Large intestine (tissue), 3 donors: Measurements from ENCODE around the gene HK3. TPM values are rescaled to one million over a fixed set of nuclear protein-coding genes. Genes with fewer than 3 reads are reported as not detected.
"Not testable (repeated sequence)": the region's sequence is repeated elsewhere in the genome, so short reads cannot be mapped to it uniquely, and the experiment has no call there.

ENCODE experiments used
- DNase-seq, 2 donors: peaks; one replicate each; pipeline versions ENCODE4 v3.0.0 to v3.0.0-alpha.2; 2013
- H3K27ac ChIP-seq: one replicate; pipeline ENCODE4 v1.5.1; 2013; ENCODE audit warnings: low read length
- H3K27me3 ChIP-seq: 2 replicates; pipeline ENCODE4 v1.6.1; 2013; ENCODE audit warnings: low read length; ENCODE audit not compliant: control insufficient read depth, insufficient read depth
- H3K36me3 ChIP-seq: 2 replicates; pipeline ENCODE4 v1.6.1; 2013; ENCODE audit warnings: low read length; ENCODE audit not compliant: control insufficient read depth, insufficient read depth
- H3K4me1 ChIP-seq: one replicate; pipeline ENCODE4 v1.6.1; 2013; ENCODE audit warnings: low read length; ENCODE audit not compliant: control insufficient read depth, insufficient read depth
- H3K4me3 ChIP-seq: one replicate; pipeline ENCODE4 v1.5.1; 2013; ENCODE audit warnings: low read length
- H3K9me3 ChIP-seq: one replicate; pipeline ENCODE4 v1.6.1; 2013; ENCODE audit warnings: mild to moderate bottlenecking, low read depth, low read length, moderate library complexity; ENCODE audit not compliant: control insufficient read depth
- WGBS: methylation state at CpG from one replicate; pipeline ENCODE4 v1.1.5; 2013; ENCODE audit warnings: low lambda C conversion rate; ENCODE audit not compliant: insufficient coverage; 5-methylcytosine and 5-hydroxymethylcytosine counted together
- polyA plus RNA-seq: library from polyadenylated mRNA; unstranded; fragments of 120-200 nt; gene quantifications from one replicate; pipeline ENCODE4 v1.2.1, GENCODE V29; 2013

Gene HK3
- polyA plus RNA-seq, 1 donor, result 0.28 TPM

DNA sequence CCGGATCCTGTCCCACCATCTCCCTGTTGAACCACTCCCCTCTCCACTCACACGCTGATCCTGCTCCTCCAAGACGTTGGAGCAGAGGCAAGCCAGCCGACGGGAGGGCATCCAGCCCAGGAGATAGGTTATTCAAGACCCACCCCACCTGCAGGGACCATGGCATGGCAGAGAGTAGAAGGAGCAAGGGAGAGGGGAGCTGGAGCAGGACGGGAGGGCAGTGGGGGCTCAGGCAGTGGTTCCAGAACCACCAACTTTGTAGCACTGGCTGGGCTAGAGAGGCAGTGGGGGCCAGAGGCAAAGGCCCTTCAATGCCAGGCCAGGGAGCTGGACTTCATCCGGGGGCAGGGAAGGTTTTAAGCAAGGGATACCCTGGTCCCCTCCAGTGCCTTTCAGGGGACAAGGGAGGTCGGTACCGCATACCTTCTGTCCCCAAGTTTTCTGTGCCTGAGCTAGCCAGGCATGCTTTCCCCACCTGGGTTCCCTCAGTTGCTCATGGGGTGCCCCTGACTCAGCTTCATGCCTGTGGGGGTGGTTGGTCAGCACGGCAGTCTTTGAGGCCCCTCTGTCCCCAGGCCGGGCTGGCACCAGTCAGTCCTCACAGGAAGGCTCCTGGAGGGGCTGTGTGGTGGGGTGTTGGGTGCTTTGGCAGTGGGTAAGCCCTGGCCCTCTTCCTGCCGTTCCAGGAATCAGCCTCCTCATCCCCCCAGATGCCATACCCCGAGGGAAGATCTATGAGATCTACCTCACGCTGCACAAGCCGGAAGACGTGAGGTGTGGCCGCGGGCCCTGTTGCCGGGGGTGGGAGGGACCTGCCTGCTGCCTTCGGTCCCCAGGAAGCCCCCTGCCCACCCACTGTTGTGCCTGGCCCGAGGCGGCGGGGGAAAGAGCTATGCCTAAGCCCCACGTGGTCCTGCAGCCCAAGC, 22.4 kb downstream of the HK3 start:
- H3K4me3 ChIP-seq, result no peak overlapping the region
- H3K4me1 ChIP-seq, result no peaks in the 10 kb centered on the region
- H3K9me3 ChIP-seq, result no peaks in the 10 kb centered on the region
- WGBS, result no CpG with 5 or more reads among the region's 24 CpGs
- no peaks in the 10 kb centered on the region for H3K36me3 ChIP-seq
- DNase-seq, result no peak
- H3K27ac ChIP-seq, result no peak overlapping the region
- peaks cover 43% of the 10 kb centered on the region for H3K27me3 ChIP-seq

DNA sequence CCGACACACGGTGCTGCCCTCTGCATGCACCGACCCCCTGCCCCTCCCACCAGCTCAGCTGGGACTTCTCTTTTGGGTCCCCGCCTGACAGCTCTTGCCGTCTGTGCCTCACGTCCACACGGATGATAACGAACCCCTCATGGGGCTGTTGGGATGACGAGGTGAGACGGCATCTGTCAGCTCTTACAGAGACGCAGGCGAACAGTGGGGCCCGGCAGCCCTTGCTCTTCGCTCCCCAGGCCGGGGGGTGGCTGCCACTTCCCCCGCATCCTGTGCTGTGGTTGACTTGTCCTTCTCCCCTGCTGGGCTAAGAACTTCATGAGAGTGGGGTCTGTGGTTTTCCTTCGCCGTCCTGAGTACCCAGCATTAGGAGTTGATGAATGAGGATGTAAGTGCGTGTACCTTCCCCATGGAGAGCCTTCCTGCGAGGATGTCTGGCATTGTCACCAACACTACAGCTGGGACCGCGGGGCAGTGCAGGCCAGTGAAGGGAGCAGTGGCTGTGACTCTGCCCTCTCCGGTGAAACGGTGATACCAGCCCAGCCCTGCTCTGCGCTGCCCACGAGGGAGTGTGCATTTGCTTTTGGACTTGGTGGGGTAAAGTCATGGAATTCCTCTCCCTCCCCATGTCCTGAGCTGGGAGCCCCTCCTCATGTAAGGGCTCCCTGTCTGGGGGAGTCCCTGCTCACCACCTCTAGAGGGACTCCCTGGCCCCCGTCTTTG, 23.2 kb downstream of the HK3 start:
- no CpG with 5 or more reads among the region's 27 CpGs for WGBS
- H3K36me3 ChIP-seq, result no peaks in the 10 kb centered on the region
- H3K27me3 ChIP-seq, result peaks cover 43% of the 10 kb centered on the region
- H3K9me3 ChIP-seq, result no peaks in the 10 kb centered on the region
- no peak overlapping the region for H3K4me3 ChIP-seq
- no peak overlapping the region for H3K27ac ChIP-seq
- H3K4me1 ChIP-seq, result no peaks in the 10 kb centered on the region
- no peak for DNase-seq

DNA sequence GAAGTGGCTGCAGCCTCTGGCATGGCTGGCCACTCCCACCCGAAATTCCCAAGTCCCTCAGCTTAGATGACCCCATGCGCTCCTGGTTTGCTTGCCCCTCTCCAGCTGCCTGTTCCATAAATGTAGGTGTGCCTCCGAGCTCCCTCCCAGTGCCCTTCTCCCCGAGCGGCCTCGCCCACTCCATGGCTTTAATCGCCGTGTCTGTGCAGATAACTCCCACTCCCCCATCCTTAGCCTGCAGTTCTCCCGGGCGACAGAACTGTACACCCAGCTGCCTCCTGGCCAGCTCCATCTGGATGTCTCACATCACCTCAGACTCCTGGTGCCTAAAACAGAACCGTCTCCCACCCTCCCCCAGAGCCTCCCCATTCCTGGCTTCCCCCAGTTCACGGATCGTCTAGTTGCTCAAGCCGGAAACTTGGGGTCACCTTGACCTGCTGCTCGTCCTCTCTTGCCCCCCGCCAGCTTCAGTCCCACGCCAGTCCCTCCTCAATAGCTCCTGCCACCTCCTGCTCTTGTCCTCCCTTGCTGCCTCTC, 24.1 kb downstream of the HK3 start:
- H3K4me3 ChIP-seq, result no peak overlapping the region
- no peaks in the 10 kb centered on the region for H3K9me3 ChIP-seq
- peaks cover 43% of the 10 kb centered on the region for H3K27me3 ChIP-seq

DNA sequence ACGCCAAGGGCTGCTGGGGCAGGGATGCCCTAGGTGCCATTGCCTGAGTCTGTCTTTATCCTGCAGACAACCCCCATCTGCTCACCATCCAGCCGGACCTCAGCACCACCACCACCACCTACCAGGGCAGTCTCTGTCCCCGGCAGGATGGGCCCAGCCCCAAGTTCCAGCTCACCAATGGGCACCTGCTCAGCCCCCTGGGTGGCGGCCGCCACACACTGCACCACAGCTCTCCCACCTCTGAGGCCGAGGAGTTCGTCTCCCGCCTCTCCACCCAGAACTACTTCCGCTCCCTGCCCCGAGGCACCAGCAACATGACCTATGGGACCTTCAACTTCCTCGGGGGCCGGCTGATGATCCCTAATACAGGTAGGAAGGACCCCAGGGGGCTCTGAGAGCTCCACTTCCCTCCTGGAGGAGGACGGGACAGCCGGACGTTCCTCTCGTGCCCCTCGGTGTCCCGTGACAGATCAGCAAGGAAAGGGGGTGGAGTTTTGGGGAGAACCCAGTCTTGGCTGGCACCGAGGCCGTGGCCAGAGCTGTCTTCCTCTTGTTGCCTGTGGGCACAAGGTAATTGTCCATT, 24.9 kb downstream of the HK3 start:
- no peaks in the 10 kb centered on the region for H3K9me3 ChIP-seq
- DNase-seq, result no peak
- no peaks in the 10 kb centered on the region for H3K4me1 ChIP-seq
- no CpG with 5 or more reads among the region's 20 CpGs for WGBS
- no peaks in the 10 kb centered on the region for H3K36me3 ChIP-seq
- no peak overlapping the region for H3K4me3 ChIP-seq
- no peak overlapping the region for H3K27ac ChIP-seq
- H3K27me3 ChIP-seq, result peaks cover 43% of the 10 kb centered on the region

More for the DNA sequence above, 24.1 kb downstream of the HK3 start:
- Histone ChIP-seq H3K27ac (no peak overlapping the region), H3K4me1 (no peaks in the 10 kb centered on the region), H3K36me3 (no peaks in the 10 kb centered on the region)
- no peak for DNase-seq
- WGBS, result 78% methylated on average over 4 of the region's 17 CpGs

DNA sequence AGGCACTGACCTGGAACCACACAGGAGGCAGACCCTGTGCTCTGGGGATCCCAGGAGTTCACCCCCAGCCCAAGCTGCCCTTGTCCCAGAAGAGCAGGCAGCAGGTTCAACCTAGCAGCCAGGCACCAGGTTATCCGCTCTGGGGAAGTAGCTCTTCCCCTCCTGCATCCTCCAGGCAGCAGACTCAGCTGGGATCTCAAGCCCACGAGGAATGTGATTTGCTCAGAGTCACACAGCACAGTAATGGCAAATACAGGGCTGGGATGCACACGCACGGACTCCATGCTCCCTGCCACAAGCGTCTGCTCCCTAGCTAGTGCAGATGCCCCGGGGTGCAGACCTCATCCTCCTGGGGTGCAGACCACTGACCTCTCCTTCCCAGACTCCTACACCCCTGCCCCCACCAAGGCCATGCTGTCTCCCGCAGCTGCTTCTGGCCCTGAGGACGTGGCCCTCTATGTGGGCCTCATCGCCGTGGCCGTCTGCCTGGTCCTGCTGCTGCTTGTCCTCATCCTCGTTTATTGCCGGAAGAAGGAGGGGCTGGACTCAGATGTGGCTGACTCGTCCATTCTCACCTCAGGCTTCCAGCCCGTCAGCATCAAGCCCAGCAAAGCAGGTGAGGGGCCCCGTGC, 25.5 kb downstream of the HK3 start:
- Histone ChIP-seq H3K4me1 (no peaks in the 10 kb centered on the region), H3K9me3 (no peaks in the 10 kb centered on the region), H3K4me3 (no peak overlapping the region), H3K27me3 (peaks cover 43% of the 10 kb centered on the region), H3K27ac (no peak overlapping the region), H3K36me3 (no peaks in the 10 kb centered on the region)
- no CpG with 5 or more reads among the region's 16 CpGs for WGBS
- DNase-seq, result no peak

DNA sequence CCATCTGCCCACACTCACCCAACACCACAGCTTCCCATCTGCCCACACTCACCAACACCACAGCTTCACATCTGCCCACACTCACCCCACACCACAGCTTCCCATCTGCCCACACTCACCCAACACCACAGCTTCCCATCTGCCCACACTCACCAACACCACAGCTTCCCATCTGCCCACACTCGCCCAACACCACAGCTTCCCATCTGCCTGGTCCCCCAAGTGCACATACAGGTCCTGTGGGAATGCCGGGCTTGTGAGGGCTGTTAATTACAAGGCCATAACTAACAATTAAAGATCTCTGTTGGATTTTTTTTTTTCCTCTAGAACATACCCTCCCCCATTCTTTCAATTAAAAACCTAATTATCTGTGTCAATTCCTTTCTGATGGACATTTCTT, 26.1 kb downstream of the HK3 start:
- WGBS, result no CpG with 5 or more reads among the region's 2 CpGs
- H3K27me3 ChIP-seq, result peaks cover 49% of the 10 kb centered on the region
- not testable (repeated sequence) for H3K4me3 ChIP-seq

DNA sequence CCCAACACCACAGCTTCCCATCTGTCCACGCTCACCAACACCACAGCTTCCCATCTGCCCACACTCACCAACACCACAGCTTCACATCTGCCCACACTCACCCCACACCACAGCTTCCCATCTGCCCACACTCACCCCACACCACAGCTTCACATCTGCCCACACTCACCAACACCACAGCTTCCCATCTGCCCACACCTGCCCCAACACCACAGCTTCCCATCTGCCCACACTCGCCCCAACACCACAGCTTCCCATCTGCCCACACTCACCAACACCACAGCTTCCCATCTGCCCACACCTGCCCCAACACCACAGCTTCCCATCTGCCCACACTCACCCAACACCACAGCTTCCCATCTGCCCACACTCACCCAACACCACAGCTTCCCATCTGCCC, 26.6 kb downstream of the HK3 start:
- peaks cover 49% of the 10 kb centered on the region for H3K27me3 ChIP-seq
- not testable (repeated sequence) for H3K36me3 ChIP-seq, H3K9me3 ChIP-seq, H3K27ac ChIP-seq, H3K4me1 ChIP-seq, DNase-seq, H3K4me3 ChIP-seq
- WGBS, result no CpG with 5 or more reads among the region's 2 CpGs

More for the DNA sequence above, 26.1 kb downstream of the HK3 start:
- H3K9me3 ChIP-seq, H3K36me3 ChIP-seq, H3K27ac ChIP-seq, H3K4me1 ChIP-seq, DNase-seq: not testable (repeated sequence)

DNA sequence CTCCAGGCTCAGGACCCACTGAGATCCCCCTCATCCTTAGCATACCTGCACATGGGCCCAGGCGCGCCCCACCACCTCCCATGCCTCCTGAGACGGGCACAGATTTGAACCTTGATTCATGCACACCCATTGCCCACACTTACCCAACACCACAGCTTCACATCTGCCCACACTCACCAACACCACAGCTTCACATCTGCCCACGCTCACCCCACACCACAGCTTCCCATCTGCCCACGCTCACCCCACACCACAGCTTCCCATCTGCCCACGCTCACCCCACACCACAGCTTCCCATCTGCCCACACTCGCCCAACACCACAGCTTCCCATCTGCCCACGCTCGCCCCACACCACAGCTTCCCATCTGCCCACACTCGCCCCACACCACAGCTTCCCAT, 28.5 kb downstream of the HK3 start:
- not testable (repeated sequence) for H3K9me3 ChIP-seq, DNase-seq, H3K4me3 ChIP-seq, H3K4me1 ChIP-seq, H3K27ac ChIP-seq, H3K36me3 ChIP-seq
- peaks cover 50% of the 10 kb centered on the region for H3K27me3 ChIP-seq
- WGBS, result 92% methylated on average over 2 of the region's 10 CpGs

DNA sequence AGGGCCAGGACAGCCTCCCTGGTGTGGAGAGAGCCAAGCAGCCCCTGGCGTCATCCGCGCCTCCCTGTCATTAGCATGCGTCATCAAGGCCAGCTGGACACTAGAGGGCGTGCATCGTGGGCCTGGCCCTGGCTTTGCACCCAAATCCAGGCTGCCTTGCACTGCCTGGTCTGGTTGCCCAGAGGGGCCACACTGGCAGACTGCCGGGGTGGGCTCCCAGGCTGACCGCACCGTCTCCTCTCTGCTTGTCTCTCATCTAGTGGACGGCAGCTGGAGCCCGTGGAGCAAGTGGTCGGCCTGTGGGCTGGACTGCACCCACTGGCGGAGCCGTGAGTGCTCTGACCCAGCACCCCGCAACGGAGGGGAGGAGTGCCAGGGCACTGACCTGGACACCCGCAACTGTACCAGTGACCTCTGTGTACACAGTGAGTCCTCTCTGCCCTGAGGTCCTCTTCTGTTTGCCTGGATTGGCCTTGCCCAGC, 29.0 kb downstream of the HK3 start:
- Histone ChIP-seq H3K36me3 (no peaks in the 10 kb centered on the region), H3K27me3 (peaks cover 49% of the 10 kb centered on the region), H3K27ac (no peak overlapping the region), H3K4me3 (no peak overlapping the region), H3K4me1 (no peaks in the 10 kb centered on the region), H3K9me3 (peaks cover 3% of the 10 kb centered on the region)
- no CpG with 5 or more reads among the region's 17 CpGs for WGBS
- DNase-seq, result peak in 1 of 2 donors; percentile 12
